ENCODE measurements around the gene KLHL8.

Gene KLHL8

GRCh38 chr4:87211249-87211952, 9.0 kb downstream of the KLHL8 start:
- Histone ChIP-seq H3K36me3 (ENCODE audit: control insufficient read depth, low read length) (peaks cover 6% of the 10 kb centered on the region; the same call in 1 of the 2 replicates), H3K9me2 (replicated peaks; ENCODE audit: control insufficient read depth, low read length) (no peaks in the 10 kb centered on the region), H3K9me3 (ENCODE audit: control insufficient read depth, insufficient read depth, low read length) (no peaks in the 10 kb centered on the region), H3K4me3 (ENCODE audit: low read length) (no peak overlapping the region), H3K4me1 (ENCODE audit: control insufficient read depth, low read length) (peaks cover 6% of the 10 kb centered on the region; the same call in 1 of the 2 replicates), H3K79me2 (ENCODE audit: control insufficient read depth, low read length) (peaks cover 90% of the 10 kb centered on the region), H3F3A (ENCODE audit: control insufficient read depth, insufficient read depth) (no peaks in the 10 kb centered on the region), H3K4me2 (ENCODE audit: low read length) (no peak overlapping the region), H3K27ac (ENCODE audit: low read depth, low read length) (no peak overlapping the region), H4K20me1 (ENCODE audit: control insufficient read depth, insufficient read depth, low read depth, low read length) (no peaks in the 10 kb centered on the region), H3K27me3 (ENCODE audit: control insufficient read depth, low read length) (no peaks in the 10 kb centered on the region)
- TF ChIP-seq CTCF (IDR thresholded peaks at IDR 0.05; ENCODE audit: low read depth, low read length, poor library complexity, severe bottlenecking) (no peak), EZH2phosphoT487 (IDR thresholded peaks at IDR 0.05; ENCODE audit: borderline replicate concordance, low read length) (no peak)

- no peak overlapping the region for H3K4me2 ChIP-seq (ENCODE audit: low read length)
- H3K27ac ChIP-seq (ENCODE audit: low read depth, low read length), result no peak overlapping the region
Observed at GRCh38 chr4:87209696-87210095, 10.7 kb downstream of the KLHL8 start.

GRCh38 chr4:87209182-87209581, 11.2 kb downstream of the KLHL8 start:
- no peaks in the 10 kb centered on the region for H3K9me2 ChIP-seq (replicated peaks; ENCODE audit: control insufficient read depth, low read length)
- TF ChIP-seq EZH2phosphoT487 (IDR thresholded peaks at IDR 0.05; ENCODE audit: borderline replicate concordance, low read length) (no peak), CTCF (IDR thresholded peaks at IDR 0.05; ENCODE audit: low read depth, low read length, poor library complexity, severe bottlenecking) (no peak)
- H3F3A ChIP-seq (ENCODE audit: control insufficient read depth, insufficient read depth), result no peaks in the 10 kb centered on the region
- peaks cover 93% of the 10 kb centered on the region for H3K79me2 ChIP-seq (ENCODE audit: control insufficient read depth, low read length)
- no peaks in the 10 kb centered on the region for H4K20me1 ChIP-seq (ENCODE audit: control insufficient read depth, insufficient read depth, low read depth, low read length)
- peaks cover 6% of the 10 kb centered on the region; the same call in 1 of the 2 replicates for H3K4me1 ChIP-seq (ENCODE audit: control insufficient read depth, low read length)
- H3K9me3 ChIP-seq (ENCODE audit: control insufficient read depth, insufficient read depth, low read length), result no peaks in the 10 kb centered on the region
- H3K27me3 ChIP-seq (ENCODE audit: control insufficient read depth, low read length), result no peaks in the 10 kb centered on the region
- H3K4me3 ChIP-seq (ENCODE audit: low read length), result no peak overlapping the region
- no peak overlapping the region for H3K4me2 ChIP-seq (ENCODE audit: low read length)
- peaks cover 6% of the 10 kb centered on the region; the same call in 1 of the 2 replicates for H3K36me3 ChIP-seq (ENCODE audit: control insufficient read depth, low read length)
- H3K27ac ChIP-seq (ENCODE audit: low read depth, low read length), result no peak overlapping the region

More at GRCh38 chr4:87209696-87210095, 10.7 kb downstream of the KLHL8 start:
- H3K4me3 ChIP-seq (ENCODE audit: low read length), result no peak overlapping the region
- H3K27me3 ChIP-seq (ENCODE audit: control insufficient read depth, low read length), result no peaks in the 10 kb centered on the region
- no peaks in the 10 kb centered on the region for H4K20me1 ChIP-seq (ENCODE audit: control insufficient read depth, insufficient read depth, low read depth, low read length)
- no peaks in the 10 kb centered on the region for H3K9me2 ChIP-seq (replicated peaks; ENCODE audit: control insufficient read depth, low read length)
- no peaks in the 10 kb centered on the region for H3F3A ChIP-seq (ENCODE audit: control insufficient read depth, insufficient read depth)
- peaks cover 6% of the 10 kb centered on the region; the same call in 1 of the 2 replicates for H3K36me3 ChIP-seq (ENCODE audit: control insufficient read depth, low read length)
- no peak for TF ChIP-seq EZH2phosphoT487 (IDR thresholded peaks at IDR 0.05; ENCODE audit: borderline replicate concordance, low read length)
- TF ChIP-seq CTCF (IDR thresholded peaks at IDR 0.05; ENCODE audit: low read depth, low read length, poor library complexity, severe bottlenecking), result no peak
- H3K9me3 ChIP-seq (ENCODE audit: control insufficient read depth, insufficient read depth, low read length), result no peaks in the 10 kb centered on the region
- peaks cover 6% of the 10 kb centered on the region; the same call in 1 of the 2 replicates for H3K4me1 ChIP-seq (ENCODE audit: control insufficient read depth, low read length)
- H3K79me2 ChIP-seq (ENCODE audit: control insufficient read depth, low read length), result peaks cover 92% of the 10 kb centered on the region

Data from DOHH2 (cell line).